ENCODE data around the gene SLC6A18. TPM values are rescaled to one million over a fixed set of nuclear protein-coding genes. Genes with fewer than 3 reads are reported as not detected.

The SLC6A18 gene
- total RNA-seq, 1 donor from 2014 or later, result not detected

DNA sequence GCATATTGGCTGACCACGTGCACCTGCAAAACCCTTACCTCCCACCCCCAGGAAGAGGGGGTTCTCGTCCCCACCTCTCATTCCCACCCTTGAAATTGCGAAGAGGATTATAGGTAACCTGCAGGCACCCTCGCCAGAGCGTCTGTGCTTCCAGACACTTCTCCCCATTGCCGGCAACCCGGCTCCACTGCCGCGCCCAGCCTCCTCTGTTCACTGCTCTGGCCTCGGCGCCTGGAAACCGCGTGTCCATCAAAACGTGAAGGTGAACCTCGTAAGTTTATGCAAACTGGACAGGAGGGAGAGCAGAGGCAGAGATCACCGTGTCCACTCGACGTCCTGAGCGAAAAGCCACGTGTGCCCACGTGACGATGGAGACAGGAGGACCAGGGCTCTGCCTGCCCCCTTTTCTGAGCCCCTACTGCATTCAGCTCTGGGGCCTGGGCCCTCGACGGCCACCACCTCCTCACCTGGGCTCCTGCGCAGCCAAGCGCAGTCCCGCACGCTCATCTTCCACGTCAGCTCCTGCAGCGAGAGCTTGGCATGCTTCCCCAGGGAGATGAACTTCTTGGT is 67.8 kb downstream of the SLC6A18 start:
- no peak for DNase-seq

DNA sequence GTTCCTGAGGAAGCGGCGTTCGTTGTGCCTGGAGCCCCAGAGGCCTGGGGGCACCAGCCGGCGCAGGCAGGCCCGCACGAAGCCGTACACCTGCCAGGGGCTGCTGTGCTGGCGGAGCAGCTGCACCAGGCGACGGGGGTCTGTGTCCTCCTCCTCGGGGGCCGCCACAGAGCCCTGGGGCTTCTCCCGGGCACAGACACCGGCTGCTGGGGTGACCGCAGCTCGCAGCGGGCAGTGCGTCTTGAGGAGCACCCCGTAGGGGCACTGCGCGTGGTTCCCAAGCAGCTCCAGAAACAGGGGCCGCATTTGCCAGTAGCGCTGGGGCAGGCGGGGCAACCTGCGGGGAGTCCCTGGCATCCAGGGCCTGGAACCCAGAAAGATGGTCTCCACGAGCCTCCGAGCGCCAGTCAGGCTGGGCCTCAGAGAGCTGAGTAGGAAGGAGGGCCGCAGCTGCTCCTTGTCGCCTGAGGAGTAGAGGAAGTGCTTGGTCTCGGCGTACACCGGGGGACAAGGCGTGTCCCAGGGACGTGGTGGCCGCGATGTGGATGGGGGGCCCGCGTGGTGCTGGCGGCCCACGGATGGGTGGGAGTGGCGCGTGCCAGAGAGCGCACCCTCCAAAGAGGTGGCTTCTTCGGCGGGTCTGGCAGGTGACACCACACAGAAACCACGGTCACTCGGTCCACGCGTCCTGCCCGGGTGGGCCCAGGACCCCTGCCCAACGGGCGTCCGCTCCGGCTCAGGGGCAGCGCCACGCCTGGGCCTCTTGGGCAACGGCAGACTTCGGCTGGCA is 68.4 kb downstream of the SLC6A18 start:
- no peak for DNase-seq

DNA sequence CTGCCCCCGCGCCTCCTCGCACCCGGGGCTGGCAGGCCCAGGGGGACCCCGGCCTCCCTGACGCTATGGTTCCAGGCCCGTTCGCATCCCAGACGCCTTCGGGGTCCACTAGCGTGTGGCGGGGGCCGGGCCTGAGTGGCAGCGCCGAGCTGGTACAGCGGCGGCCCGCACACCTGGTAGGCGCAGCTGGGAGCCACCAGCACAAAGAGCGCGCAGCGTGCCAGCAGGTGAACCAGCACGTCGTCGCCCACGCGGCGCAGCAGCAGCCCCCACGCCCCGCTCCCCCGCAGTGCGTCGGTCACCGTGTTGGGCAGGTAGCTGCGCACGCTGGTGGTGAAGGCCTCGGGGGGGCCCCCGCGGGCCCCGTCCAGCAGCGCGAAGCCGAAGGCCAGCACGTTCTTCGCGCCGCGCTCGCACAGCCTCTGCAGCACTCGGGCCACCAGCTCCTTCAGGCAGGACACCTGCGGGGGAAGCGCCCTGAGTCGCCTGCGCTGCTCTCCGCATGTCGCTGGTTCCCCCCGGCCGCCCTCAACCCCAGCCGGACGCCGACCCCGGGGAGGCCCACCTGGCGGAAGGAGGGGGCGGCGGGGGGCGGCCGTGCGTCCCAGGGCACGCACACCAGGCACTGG is 69.1 kb downstream of the SLC6A18 start:
- DNase-seq, result no peak

DNA sequence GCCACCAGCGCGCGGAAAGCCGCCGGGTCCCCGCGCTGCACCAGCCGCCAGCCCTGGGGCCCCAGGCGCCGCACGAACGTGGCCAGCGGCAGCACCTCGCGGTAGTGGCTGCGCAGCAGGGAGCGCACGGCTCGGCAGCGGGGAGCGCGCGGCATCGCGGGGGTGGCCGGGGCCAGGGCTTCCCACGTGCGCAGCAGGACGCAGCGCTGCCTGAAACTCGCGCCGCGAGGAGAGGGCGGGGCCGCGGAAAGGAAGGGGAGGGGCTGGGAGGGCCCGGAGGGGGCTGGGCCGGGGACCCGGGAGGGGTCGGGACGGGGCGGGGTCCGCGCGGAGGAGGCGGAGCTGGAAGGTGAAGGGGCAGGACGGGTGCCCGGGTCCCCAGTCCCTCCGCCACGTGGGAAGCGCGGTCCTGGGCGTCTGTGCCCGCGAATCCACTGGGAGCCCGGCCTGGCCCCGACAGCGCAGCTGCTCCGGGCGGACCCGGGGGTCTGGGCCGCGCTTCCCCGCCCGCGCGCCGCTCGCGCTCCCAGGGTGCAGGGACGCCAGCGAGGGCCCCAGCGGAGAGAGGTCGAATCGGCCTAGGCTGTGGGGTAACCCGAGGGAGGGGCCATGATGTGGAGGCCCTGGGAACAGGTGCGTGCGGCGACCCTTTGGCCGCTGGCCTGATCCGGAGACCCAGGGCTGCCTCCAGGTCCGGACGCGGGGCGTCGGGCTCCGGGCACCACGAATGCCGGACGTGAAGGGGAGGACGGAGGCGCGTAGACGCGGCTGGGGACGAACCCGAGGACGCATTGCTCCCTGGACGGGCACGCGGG is 69.9 kb downstream of the SLC6A18 start, which contains the start of gene TERT:
TERT (minus strand) TSS at position 234 of the 815 bp plus-strand sequence; CDS start at position 155, 79 bp downstream.
- no peak for DNase-seq

GRCh38 chr5:1295650-1296037 is 70.5 kb downstream of the SLC6A18 start:
- no peak for DNase-seq

Other genes starting within 250 kb of the SLC6A18 start
- gene NKD2, start 216.6 kb upstream of the SLC6A18 start, total RNA-seq, result 3.0 TPM
- gene SLC12A7, start 113.3 kb upstream of the SLC6A18 start, total RNA-seq, result 4.4 TPM
- gene SLC6A19, start 23.8 kb upstream of the SLC6A18 start, total RNA-seq, result not detected
- not detected for gene TERT, start 69.7 kb downstream of the SLC6A18 start, total RNA-seq
- gene CLPTM1L, start 119.7 kb downstream of the SLC6A18 start, total RNA-seq, result 101 TPM
- not detected for gene SLC6A3, start 220.1 kb downstream of the SLC6A18 start, total RNA-seq